GM18873 (cell line): ENCODE measurements around the gene LYPD8.

Experiments used
- ATAC-seq: cut with Tn5 transposase; IDR thresholded peaks from one replicate; pipeline ENCODE4 v1.9.1; 2021; ENCODE audit warnings: mild to moderate bottlenecking, moderate library complexity, moderate number of reproducible peaks; ENCODE audit not compliant: unreplicated experiment, low FRiP score

Gene LYPD8

GRCh38 chr1:248704606-248705005, 51.0 kb downstream of the LYPD8 start:
- no peak for ATAC-seq

DNA sequence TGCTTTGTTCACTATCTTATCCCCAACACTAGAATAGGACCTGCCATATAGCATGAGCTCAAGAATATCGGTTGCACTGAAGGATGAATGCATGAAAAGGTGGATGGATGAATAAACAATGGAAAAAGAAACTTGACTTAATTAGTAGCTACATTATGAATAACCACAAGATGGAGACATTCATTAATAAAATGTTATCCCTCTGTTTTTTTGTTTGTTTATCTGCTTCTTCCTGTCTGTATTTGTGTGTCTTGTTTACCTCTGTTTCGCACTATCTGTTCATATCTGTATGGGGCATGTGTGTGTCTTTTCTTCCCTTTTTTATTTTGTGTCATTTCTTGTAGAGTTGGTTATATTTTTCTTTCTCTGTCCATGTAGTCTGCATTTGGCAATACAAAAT, 51.9 kb downstream of the LYPD8 start:
- ATAC-seq = no peak

DNA sequence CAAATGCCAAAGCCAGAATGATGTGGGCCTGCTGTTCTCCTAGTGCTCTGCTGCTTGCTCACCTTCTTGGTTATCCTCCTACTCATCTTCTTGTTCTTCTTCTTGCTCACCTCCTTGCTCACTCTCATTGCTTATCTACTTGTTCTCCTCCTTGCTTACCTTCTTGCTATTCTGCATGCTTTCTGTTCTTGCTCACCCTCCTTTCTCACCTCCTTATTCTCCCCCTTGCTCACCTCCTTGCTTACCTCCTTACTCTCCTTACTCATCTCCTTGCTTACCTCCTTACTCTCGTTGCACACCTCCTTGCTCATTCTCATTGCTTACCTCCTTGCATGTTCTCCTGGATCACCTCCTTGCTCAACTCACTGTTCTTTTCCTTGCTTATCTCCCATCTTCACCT, 52.8 kb downstream of the LYPD8 start, which contains the start of gene OR14I1:
TSS of gene OR14I1 (minus strand) at position 53 of the 400 bp plus-strand sequence.
- no peak for ATAC-seq

- no peak for ATAC-seq
Observed at GRCh38 chr1:248699099-248699498, 56.5 kb downstream of the LYPD8 start.

DNA sequence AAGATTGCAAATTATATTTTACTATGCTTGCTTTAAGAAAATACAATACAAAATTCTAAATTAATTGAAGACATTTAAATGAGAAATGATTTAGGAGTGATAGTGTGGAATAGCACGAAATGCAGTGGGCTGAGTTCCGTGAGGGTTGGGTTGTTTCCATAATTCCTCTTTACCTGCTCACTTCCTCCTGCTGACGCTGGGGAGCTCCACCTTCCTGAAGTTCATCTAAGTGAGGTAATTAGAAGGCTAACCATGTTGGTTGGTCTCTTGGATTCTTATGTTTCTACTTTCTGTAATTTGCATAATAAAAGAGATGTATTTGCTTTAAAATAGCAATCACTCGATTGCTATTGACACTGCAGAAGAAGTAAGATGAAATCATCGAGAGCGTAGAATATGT, 57.7 kb downstream of the LYPD8 start:
- ATAC-seq = no peak

- no peak for ATAC-seq
Observed at GRCh38 chr1:248696774-248697173, 58.8 kb downstream of the LYPD8 start.

DNA sequence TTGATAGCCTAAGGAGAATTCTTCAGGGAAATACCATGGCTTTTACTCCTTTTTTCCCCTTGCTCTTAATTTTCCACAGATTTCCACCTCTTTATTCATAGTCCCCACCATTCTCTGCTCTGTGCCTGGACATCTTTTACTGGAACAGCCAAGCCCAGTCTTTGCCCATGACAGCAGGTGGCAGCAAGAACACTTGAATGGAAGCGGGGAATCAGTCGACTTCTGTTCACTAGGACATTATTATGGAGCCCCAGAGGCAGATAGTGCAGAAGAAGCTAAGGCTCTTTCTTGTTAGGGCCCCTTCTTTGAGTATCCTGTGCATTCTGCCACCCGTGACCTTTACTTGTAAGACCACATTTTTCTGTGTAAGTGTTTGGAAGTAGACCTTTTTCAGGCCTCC, 59.3 kb downstream of the LYPD8 start:
- no peak for ATAC-seq

GRCh38 chr1:248695451-248696132, 60.0 kb downstream of the LYPD8 start:
- ATAC-seq = no peak

GRCh38 chr1:248691567-248692155, 63.9 kb downstream of the LYPD8 start:
- ATAC-seq = no peak
